ENCODE results near the gene BCL2. TPM values are rescaled to one million over a fixed set of nuclear protein-coding genes. Genes with fewer than 3 reads are reported as not detected.
A peak's percentile ranks its signal among the peaks of the same experiment; 100 is the strongest.
"Not testable (repeated sequence)": the region's sequence is repeated elsewhere in the genome, so short reads cannot be mapped to it uniquely, and the experiment has no call there.

BCL2 gene
- 10 to 100 TPM; 14.0 to 22.8 (median 17.6) TPM for polyA plus RNA-seq (ENCODE audit: insufficient read length in 10 of 10)
- long read RNA-seq, donor 1, full-length matches to known transcripts, result 10 of 10 reads
- long read RNA-seq, donor 1, partial matches to known transcripts, result 0 of 10 reads
- long read RNA-seq, donor 1, other reads (novel, unspliced or antisense), result 0 of 10 reads
- long read RNA-seq, donor 2, full-length matches to known transcripts, result 6 of 6 reads
- long read RNA-seq, donor 2, partial matches to known transcripts, result 0 of 6 reads
- long read RNA-seq, donor 2, other reads (novel, unspliced or antisense), result 0 of 6 reads
- long read RNA-seq, donor 3, full-length matches to known transcripts, result 1 of 1 reads
- long read RNA-seq, donor 3, partial matches to known transcripts, result 0 of 1 reads
- long read RNA-seq, donor 3, other reads (novel, unspliced or antisense), result 0 of 1 reads
- long read RNA-seq, donor 4, full-length matches to known transcripts, result 3 of 3 reads
- long read RNA-seq, donor 4, partial matches to known transcripts, result 0 of 3 reads
- long read RNA-seq, donor 4, other reads (novel, unspliced or antisense), result 0 of 3 reads
- long read RNA-seq, donor 5, full-length matches to known transcripts, result 6 of 6 reads
- long read RNA-seq, donor 5, partial matches to known transcripts, result 0 of 6 reads
- long read RNA-seq, donor 5, other reads (novel, unspliced or antisense), result 0 of 6 reads
- long read RNA-seq, donor 6, full-length matches to known transcripts, result 9 of 9 reads
- long read RNA-seq, donor 6, partial matches to known transcripts, result 0 of 9 reads
- long read RNA-seq, donor 6, other reads (novel, unspliced or antisense), result 0 of 9 reads
- long read RNA-seq, donor 7, full-length matches to known transcripts, result 8 of 8 reads
- long read RNA-seq, donor 7, partial matches to known transcripts, result 0 of 8 reads
- long read RNA-seq, donor 7, other reads (novel, unspliced or antisense), result 0 of 8 reads
- long read RNA-seq, donor 8, full-length matches to known transcripts, result 7 of 7 reads
- long read RNA-seq, donor 8, partial matches to known transcripts, result 0 of 7 reads
- long read RNA-seq, donor 8, other reads (novel, unspliced or antisense), result 0 of 7 reads
- long read RNA-seq, donor 9, full-length matches to known transcripts, result 1 of 1 reads
- long read RNA-seq, donor 9, partial matches to known transcripts, result 0 of 1 reads
- long read RNA-seq, donor 9, other reads (novel, unspliced or antisense), result 0 of 1 reads

DNA sequence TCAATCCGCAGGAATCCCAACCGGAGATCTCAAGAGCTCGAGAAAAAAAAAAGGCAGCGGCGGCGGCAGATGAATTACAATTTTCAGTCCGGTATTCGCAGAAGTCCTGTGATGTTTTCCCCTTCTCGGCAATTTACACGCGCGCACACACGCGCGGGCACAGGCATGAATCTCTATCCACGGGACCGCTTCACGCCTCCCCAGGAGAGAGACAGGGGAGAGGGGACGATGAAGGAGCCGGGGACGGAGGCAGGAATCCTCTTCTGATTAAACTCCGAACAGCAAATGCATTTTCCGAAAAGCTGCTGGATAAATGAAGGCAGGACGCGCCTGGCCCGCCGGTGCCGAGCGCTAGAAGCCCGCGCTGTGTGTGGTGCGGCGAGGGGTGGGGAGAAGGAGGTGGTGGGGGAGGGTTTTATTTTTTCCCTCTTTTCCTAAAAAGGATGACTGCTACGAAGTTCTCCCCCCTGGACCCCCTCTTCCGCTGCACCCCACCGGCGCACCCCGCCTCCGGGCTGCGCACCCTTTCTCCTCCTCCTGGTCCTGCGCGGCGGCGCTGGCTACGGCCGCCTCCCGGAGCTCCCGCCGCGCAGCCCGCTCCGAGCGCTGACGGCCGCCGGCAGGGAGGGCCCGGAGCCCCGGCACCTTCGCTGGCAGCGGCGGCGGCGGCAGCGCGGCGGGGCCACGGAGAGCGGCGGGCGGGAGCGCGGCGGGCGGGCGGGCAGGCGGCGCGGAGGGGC, at the start of gene BCL2:
Gene BCL2, minus strand, starts transcription at position 387 of the 740 bp plus-strand sequence.
- DNase-seq, result peak; percentile 49 to 92 (median 79)

DNA sequence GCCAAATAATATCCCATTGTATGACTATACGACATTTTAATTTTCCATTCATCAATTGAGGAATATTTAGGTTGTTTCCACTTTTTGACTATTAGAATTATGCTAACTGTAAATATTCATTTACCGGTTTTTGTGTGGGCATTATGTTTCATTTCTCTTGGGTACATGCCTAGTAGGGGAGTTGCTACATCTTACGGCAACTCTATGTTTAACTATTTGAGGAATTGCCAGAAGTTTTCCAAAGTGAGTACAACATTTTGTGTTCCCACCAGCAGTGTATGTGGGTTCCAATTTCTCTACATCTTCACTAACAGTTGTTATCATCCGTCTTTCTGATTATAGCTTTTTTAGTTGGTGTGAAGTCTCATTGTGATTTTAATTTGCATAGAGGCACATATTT, 49.0 kb upstream of the BCL2 start:
- DNase-seq, result no peak

DNA sequence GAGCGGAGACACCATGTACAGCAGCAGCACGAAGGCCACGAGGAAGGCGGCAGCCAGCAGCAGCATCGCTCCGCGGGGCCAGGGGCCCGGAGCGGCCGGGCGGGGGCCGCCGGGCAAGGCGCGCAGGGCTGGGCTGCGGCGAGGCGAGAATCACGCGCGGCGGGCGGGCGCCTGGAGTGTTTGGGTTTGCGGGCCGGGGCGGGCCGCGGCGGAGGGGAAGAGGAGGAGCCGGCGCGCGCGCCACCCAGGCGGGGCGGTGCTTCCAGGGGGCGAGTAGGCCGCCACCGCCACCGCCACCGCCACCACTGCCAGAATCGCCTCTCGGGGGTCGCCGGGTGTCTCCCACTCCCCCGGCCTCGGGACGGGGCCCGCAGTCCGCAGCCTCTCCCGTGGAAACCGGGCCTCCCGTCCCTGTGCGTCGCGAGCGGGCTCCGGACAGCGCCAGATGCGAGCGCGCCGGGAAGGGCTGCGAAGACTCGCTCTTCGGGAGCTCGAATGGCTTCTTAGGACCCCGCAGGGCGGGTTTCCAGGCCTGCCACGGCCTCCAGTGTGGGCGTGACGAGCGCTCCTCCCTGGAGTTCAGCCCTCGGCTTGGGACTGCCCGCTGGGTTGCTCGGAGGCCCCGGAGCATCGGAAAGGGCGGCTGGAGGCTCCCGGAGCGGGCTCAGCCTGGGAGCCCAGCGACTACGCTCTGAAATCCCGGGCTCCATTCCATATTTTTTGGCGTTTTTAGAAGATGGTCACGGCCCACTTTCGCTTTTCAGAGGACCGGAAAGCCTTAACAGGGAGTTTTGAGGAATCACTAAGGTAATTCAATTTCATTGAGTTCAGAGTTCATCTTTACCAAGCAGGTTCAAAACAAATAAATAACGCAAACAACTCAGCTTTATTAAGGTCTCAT, 47.7 kb upstream of the BCL2 start, which contains the start of gene KDSR:
Gene KDSR, minus strand, starts transcription at position 154 of the 901 bp plus-strand sequence. Its CDS starts 88 bp downstream, at position 66.
- peak; percentile 96 to 99 (median 99) for DNase-seq

DNA sequence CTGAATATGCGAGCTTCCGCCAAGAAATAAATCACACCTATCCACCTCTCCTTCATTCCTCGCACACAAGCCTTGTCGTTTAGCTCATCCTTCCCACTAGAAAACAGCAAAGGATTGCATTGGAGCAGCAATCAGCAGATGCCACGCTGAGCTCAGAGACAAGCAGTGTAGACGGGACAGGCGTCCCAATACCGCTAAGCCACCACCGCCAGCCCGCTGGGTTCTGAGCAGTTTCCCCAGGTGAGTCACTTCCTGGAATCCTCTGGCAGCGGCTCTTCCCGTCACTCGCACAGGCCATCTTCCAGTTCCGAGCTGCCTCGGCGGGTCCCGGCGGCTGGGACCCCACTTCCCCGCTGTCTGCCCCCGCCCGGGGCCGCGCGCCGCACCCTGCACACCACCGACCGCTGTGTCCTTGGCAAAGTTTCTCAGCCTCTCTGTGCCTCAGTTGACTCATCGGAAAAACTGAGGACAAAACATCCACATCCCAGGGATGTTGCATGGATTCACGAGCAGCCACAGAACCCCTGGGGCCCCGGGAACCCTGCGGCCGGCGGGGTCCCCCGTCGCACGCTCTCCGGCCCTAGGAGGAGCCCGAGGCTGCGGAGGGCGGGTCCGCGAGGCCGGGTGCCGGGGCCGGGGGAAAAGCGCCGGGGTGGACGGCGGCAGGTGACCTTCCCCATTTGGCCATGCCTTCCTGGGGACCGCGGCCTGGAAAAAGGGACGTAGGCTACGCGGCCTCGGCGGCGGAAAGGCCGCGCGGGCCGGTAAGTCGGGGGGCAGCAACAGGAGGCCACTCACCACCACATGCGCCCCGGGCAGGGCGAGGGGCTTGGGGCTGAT, 46.9 kb upstream of the BCL2 start:
- DNase-seq, result peak; percentile 34 to 59 (median 39)

DNA sequence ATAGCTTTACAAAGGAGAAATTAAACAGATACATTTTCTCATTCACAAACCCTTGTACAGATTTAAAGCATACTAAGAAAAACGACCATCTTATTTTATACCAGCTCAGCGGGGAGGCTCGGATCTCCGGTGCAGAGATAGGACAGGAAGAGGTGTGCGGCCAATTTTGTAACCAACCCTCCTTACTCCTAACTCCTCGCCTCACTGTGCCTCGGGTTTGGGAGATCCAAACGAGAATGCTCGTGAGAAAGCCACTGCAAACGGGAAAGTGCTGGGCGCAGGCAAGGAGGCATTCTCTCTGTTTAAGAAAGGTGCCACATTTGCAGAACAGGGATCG, 46.3 kb upstream of the BCL2 start:
- no peak for DNase-seq

DNA sequence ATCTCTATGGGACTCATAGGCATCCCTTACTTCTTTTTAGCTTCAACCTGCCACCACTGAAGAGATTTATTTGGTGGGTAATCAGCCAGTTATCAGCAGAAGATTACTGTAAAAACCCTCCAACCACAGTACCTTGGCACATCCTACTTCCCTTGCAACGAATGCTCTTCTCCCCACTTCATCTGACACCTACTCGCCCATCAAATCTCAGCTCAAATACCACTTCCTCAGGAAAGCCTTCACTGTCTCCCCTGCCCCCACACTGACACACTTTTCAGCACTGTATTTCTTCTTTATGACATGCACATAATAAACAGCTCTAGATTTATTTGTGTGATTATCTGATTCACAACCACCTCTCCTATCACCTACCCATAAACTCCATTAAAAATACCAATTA, 44.4 kb upstream of the BCL2 start:
- DNase-seq, result no peak

DNA sequence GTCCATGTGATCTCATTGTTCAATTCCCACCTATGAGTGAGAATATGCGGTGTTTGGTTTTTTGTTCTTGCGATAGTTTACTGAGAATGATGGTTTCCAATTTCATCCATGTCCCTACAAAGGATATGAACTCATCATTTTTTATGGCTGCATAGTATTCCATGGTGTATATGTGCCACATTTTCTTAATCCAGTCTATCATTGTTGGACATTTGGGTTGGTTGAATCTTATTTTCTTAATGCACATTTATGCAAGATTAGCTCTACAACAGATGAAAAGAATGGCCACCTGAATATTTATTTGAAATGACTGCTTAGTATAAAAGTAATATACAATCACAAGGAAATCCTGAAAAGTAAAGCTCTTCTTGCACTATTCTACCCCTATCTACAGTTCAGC, 43.9 kb upstream of the BCL2 start:
- DNase-seq, result not testable (repeated sequence)

DNA sequence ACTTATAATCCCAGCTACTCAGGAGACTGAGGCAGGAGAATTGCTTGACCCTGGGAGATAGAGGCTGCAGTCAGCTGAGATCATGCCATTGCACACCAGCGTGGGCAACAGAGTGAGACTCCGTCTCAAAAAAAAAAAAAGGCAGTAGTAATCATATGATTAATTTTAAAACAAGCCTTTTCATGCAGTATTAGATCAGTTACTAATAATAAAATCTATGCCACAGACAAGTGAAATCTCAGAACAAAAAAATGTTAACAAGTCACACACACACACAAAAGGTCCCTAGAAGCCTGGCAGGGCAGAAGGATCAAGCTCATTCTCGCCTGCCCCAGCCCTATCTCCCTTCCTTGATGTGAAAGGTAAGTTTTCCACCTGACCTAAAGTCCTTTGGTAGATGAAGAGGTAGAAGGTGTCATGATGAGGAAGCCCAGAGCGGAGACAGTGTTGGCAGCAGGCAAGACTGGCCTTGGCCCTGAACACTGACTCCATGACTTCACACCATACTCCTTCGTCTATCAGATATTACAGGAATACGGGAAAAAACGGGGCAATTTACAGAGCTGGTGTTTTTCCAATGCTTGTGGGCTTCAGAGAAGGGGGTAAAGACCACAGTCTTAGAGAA, 36.8 kb upstream of the BCL2 start:
- DNase-seq, result no peak

DNA sequence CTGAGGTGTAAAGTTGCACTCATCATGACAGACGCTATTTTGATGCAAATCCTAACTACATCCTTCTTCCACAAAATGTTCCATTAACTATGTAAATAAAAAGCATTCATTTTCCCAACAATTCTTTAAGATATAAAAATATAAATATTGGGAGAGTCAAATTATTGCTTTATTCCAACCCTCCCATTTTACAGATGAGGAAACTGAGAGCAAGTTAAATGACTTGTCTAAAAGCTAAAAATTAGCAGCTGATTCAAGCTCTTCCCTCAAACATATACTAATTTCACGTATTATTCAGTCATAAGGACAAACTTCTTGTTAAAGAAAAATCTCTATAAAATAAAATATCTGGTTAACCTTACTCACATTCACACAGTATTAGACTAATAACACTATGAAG, 30.7 kb upstream of the BCL2 start:
- no peak for DNase-seq

DNA sequence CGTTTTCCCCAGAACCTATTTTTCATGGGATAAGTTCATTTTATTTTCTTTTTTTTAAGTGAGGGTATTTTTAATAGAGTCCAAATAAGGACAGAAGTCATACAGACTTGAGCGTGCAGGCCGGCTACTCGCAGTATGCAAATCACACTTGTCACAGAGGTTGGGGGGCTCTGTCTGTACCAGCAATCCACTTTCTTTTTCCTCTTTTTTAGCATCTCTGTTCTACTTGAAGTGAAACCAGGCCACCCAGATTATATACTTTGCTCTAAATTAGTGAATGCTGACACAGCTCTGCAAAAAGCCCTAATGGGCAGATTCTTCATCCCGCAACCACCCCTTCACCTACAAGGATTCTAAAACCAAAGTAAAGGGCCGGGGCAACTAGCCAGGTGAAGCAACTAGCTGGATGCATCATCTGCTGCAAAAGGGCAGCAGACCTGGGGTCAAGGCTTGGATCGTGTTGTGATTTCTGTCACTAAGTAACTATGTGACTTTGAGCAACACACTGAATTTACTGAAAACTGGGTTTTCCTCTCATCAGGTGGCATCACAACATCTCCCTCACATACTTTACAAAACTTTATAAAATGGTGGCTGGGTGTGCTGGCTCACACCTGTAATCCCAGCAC, 29.1 kb upstream of the BCL2 start:
- DNase-seq, result no peak

DNA sequence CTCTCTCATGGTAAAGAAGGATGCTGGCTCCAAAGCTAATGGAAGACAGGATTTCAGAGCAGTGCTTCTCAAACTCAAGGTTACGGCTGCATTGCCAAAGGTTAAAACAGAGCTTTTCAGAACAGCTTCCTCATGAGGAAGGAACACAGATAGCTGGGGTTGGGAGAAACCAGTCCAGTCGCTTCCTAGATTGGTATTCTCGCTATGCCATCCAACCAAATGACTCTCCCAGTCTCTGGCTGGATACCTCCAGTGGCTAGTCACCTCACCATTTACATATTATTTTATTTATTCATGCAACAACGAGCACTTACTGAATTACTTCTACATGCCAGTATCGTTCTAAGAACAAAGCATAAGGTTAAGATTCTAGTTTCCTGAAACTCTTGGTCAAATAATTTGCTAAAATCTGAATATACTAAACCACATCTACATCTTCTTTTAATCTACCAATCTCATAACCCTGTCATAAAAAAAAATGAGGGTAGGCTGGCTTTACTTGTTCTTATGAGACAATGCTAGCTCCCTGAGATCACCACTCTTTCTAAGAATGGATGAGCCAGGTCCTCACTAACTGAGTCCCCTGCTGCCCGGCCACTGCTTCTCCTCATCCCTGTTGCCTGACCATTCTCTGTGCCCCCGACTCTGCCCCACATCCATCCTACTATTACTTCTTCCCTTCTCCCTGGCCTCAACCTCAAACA, 27.1 kb upstream of the BCL2 start:
- DNase-seq, result no peak

DNA sequence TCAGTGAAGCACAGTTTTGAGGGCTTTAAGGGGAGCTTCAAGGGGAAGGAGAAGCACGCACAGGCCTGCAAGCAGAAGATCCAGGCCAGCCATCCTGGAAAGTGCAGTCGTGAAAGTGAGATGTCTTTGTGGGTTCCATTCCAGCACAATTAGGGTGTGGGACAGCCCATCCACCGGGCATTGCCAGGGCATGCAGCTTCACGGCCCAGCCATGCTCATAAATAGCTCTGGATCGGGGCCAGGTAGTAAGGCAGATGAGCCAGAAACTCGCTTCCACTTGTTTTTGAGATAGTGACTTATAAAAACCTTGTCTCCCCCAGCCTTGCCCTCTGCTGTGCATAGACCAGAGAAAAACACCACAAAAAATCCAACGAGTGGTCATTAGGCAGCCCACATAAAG, 26.5 kb upstream of the BCL2 start:
- no peak for DNase-seq

DNA sequence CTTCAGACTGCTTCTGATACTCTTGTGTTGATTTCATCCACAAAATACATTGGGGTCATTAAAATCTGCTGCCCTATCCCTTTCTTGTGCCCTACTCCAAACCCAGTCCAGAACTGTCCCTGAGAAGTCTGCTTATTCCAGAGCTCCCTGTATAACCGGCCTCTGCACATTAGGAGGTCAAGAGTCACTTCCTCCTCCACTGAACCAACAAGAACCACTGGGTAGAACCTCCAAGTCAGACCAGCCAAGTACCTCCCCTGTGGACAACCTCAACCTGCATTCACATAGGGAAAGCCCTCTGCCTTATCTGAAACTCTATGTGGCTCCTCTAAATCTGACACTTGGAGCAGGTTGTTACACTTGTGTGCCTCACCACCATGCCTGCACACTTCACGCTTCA, 25.3 kb upstream of the BCL2 start:
- no peak for DNase-seq

DNA sequence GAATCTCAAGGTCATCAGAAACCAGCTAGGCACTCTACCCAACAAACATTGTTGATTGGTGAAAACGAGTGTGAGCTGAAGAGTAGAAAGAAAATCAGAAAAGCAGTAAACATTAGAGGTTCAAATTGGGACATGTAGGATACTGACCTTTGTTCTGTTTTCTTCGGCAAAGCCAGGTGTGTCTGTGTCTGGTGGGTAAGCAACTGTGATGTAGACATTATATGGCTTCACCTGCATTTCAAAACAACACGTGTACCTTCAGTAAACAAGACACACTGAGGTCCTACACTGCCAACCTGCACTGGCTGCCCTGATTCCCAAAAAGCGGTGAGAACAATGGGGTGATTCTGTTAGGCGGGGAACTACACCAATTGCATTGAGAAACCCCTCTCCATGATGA, 24.7 kb upstream of the BCL2 start:
- no peak for DNase-seq

DNA sequence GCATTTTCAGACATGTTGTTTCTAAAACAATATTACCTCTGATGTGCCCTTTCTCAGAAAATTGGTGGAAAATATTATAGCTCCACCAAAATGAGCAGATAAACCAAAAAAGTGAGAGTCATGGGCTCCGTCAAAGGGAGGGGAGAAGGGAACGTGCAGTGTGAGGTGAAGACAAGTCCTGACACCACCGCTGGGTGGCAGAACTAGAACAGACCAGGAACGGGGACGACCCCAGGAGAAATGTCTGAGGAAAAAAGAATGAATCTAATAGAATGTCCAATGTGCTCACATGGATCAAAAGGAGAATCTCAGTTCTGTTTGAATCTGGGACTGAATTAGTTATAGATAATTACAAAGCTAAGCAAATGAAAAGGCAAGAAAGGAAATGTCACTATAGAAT, 22.6 kb upstream of the BCL2 start:
- DNase-seq, result peak in 1 of 3 donors; percentile 72

DNA sequence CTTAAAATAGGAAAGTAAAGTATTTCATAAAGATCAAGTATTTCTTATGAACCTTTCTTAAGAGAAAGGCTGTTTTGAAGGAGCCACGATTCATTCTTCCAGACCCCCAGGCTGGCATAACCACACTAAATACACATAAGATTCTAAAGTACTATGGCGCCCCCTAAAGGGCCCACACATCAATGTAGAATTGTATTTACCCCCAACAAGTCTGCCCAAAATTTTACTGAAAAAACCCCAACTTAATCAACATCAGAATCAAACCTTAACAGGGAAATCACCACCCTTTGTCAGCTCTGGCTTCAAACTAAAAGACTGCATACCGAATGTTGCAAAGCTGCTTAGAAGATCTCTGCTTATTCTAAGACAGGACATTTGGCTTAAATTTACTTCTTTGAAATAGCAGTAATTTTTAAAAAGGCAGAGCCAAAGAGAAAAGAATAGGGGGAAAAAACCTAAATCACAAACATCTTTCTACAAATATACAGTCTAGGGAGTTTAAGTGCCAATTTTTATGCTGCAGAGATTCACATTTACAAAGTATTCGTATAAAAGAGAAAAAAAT, 20.4 kb upstream of the BCL2 start:
- DNase-seq, result peak in 1 of 3 donors; percentile 64

DNA sequence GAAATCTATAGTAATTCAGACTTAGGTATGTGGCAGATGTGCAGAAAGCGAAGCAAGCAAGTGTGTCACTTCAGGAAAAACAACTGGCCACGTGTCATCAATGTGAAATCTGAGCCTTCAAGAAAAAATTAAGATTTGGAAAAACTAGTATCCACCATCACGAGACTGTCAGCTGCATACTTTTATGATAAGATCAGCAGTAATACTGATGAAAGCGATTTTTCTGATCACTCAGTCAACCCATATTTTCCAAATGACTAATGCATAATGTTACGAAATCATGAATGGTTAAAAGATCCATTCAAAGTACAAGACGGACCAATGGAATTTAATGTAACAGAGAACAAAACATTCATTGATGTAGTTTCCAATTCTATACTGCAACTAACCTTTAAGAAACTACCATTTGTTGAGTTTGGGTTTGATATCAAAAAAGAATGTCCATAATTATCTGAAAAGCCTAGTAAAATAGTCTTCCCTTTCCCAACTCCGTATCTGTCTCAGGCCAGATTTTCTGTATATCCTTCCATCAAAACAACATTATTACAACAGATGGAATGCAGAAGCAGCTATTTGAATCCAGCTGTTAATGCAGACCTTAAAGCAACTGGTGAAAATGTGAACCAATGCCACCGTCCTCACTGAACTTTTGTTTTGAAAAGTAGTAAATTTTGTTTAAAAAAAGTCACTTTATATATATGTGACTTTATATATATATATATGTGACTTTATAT, 17.0 kb upstream of the BCL2 start:
- DNase-seq, result peak in 2 of 3 donors; percentile 68 to 89
